Epidermal melanocyte (primary cell): Measurements from ENCODE around the gene USP17L27.
"Not testable (repeated sequence)": the region's sequence is repeated elsewhere in the genome, so short reads cannot be mapped to it uniquely, and the experiment has no call there.

Experiments
- DNase-seq: peaks from one replicate; pipeline ENCODE4 v3.0.0; 2011; ENCODE audit warnings: low spot score; ENCODE audit not compliant: insufficient read length

The USP17L27 gene, protein sequence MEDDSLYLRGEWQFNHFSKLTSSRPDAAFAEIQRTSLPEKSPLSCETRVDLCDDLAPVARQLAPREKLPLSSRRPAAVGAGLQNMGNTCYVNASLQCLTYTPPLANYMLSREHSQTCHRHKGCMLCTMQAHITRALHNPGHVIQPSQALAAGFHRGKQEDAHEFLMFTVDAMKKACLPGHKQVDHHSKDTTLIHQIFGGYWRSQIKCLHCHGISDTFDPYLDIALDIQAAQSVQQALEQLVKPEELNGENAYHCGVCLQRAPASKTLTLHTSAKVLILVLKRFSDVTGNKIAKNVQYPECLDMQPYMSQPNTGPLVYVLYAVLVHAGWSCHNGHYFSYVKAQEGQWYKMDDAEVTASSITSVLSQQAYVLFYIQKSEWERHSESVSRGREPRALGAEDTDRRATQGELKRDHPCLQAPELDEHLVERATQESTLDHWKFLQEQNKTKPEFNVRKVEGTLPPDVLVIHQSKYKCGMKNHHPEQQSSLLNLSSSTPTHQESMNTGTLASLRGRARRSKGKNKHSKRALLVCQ

DNA sequence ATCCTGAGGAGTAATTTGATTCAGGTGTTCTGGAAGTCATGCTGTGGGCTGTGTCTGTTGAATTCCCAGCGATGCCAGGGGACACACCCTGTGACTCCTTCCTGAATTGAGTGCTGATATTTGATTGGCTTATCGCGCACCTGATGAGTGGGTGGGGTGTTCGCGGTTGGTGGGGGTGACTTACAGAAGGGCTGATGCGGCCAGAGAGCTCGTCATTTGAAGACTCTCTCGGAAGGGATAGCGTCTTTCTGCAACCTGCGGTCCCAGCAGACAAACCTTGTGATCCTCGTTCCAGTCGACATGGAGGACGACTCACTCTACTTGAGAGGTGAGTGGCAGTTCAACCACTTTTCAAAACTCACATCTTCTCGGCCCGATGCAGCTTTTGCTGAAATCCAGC, at the start of gene USP17L27:
Gene USP17L27, plus strand, starts transcription at position 301 of the 400 bp plus-strand sequence. Its CDS starts 0 bp downstream, at position 301.
- DNase-seq: not testable (repeated sequence)

DNA sequence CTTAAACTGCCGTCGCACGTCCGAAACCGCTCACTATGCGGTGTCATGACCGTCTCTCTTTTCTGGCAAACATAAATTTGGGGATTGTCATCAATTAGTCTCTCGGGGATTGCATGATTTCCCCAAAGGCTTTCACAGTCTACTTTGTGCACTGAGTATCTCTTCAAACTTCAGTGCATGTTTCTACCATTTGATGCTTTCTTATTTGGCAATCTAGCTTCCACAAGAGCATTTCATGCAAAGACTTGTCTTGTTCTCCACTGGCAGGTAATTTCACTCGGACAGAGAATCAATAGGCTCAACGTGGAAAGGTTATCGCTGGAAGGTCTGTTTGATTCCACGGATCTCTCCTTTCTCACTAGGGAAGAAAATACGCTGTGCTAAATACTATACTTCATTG, 19.8 kb upstream of the USP17L27 start:
- DNase-seq: not testable (repeated sequence)

DNA sequence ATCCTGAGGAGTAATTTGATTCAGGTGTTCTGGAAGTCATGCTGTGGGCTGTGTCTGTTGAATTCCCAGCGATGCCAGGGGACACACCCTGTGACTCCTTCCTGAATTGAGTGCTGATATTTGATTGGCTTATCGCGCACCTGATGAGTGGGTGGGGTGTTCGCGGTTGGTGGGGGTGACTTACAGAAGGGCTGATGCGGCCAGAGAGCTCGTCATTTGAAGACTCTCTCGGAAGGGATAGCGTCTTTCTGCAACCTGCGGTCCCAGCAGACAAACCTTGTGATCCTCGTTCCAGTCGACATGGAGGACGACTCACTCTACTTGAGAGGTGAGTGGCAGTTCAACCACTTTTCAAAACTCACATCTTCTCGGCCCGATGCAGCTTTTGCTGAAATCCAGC, 19.1 kb upstream of the USP17L27 start, which contains the start of gene USP17L24:
Gene USP17L24, plus strand, starts transcription at position 301 of the 400 bp plus-strand sequence. Its CDS starts 0 bp downstream, at position 301.
- not testable (repeated sequence) for DNase-seq

DNA sequence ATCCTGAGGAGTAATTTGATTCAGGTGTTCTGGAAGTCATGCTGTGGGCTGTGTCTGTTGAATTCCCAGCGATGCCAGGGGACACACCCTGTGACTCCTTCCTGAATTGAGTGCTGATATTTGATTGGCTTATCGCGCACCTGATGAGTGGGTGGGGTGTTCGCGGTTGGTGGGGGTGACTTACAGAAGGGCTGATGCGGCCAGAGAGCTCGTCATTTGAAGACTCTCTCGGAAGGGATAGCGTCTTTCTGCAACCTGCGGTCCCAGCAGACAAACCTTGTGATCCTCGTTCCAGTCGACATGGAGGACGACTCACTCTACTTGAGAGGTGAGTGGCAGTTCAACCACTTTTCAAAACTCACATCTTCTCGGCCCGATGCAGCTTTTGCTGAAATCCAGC, 14.3 kb upstream of the USP17L27 start, which contains the start of gene USP17L25:
Gene USP17L25, plus strand, starts transcription at position 301 of the 400 bp plus-strand sequence. Its CDS starts 0 bp downstream, at position 301.
- DNase-seq: not testable (repeated sequence)

DNA sequence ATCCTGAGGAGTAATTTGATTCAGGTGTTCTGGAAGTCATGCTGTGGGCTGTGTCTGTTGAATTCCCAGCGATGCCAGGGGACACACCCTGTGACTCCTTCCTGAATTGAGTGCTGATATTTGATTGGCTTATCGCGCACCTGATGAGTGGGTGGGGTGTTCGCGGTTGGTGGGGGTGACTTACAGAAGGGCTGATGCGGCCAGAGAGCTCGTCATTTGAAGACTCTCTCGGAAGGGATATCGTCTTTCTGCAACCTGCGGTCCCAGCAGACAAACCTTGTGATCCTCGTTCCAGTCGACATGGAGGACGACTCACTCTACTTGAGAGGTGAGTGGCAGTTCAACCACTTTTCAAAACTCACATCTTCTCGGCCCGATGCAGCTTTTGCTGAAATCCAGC, 9.6 kb upstream of the USP17L27 start, which contains the start of gene USP17L26:
Gene USP17L26, plus strand, starts transcription at position 301 of the 400 bp plus-strand sequence. Its CDS starts 0 bp downstream, at position 301.
- not testable (repeated sequence) for DNase-seq

DNA sequence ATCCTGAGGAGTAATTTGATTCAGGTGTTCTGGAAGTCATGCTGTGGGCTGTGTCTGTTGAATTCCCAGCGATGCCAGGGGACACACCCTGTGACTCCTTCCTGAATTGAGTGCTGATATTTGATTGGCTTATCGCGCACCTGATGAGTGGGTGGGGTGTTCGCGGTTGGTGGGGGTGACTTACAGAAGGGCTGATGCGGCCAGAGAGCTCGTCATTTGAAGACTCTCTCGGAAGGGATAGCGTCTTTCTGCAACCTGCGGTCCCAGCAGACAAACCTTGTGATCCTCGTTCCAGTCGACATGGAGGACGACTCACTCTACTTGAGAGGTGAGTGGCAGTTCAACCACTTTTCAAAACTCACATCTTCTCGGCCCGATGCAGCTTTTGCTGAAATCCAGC, 4.8 kb upstream of the USP17L27 start, which contains the start of gene USP17L5:
Gene USP17L5, plus strand, starts transcription at position 301 of the 400 bp plus-strand sequence. Its CDS starts 0 bp downstream, at position 301.
- not testable (repeated sequence) for DNase-seq

DNA sequence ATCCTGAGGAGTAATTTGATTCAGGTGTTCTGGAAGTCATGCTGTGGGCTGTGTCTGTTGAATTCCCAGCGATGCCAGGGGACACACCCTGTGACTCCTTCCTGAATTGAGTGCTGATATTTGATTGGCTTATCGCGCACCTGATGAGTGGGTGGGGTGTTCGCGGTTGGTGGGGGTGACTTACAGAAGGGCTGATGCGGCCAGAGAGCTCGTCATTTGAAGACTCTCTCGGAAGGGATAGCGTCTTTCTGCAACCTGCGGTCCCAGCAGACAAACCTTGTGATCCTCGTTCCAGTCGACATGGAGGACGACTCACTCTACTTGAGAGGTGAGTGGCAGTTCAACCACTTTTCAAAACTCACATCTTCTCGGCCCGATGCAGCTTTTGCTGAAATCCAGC, 4.6 kb downstream of the USP17L27 start, which contains the start of gene USP17L28:
Gene USP17L28, plus strand, starts transcription at position 301 of the 400 bp plus-strand sequence. Its CDS starts 0 bp downstream, at position 301.
- not testable (repeated sequence) for DNase-seq

DNA sequence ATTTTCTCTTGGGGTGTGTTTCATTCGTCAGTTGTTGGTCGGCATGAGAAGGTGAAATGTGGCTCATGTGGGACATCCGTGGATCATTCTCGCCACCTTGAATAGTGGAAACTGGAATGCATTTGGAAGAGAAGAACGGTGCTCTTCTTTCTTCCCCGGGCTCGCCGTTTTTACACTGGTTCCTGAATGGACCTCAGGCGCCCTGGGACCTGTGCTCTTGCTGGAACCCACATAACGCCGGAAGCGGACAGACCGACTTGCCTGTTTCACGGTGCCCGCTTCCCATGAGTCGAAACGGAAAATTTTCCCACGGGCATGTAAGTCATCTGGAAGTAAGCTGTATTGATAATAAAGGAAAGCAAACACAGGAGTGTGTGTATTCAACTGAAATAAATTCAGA, 6.9 kb downstream of the USP17L27 start:
- not testable (repeated sequence) for DNase-seq

DNA sequence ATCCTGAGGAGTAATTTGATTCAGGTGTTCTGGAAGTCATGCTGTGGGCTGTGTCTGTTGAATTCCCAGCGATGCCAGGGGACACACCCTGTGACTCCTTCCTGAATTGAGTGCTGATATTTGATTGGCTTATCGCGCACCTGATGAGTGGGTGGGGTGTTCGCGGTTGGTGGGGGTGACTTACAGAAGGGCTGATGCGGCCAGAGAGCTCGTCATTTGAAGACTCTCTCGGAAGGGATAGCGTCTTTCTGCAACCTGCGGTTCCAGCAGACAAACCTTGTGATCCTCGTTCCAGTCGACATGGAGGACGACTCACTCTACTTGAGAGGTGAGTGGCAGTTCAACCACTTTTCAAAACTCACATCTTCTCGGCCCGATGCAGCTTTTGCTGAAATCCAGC, 9.4 kb downstream of the USP17L27 start, which contains the start of gene USP17L29:
Gene USP17L29, plus strand, starts transcription at position 301 of the 400 bp plus-strand sequence. Its CDS starts 0 bp downstream, at position 301.
- not testable (repeated sequence) for DNase-seq

DNA sequence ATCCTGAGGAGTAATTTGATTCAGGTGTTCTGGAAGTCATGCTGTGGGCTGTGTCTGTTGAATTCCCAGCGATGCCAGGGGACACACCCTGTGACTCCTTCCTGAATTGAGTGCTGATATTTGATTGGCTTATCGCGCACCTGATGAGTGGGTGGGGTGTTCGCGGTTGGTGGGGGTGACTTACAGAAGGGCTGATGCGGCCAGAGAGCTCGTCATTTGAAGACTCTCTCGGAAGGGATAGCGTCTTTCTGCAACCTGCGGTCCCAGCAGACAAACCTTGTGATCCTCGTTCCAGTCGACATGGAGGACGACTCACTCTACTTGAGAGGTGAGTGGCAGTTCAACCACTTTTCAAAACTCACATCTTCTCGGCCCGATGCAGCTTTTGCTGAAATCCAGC, 18.9 kb downstream of the USP17L27 start, which contains the start of gene USP17L30:
Gene USP17L30, plus strand, starts transcription at position 301 of the 400 bp plus-strand sequence. Its CDS starts 0 bp downstream, at position 301.
- not testable (repeated sequence) for DNase-seq

DNA sequence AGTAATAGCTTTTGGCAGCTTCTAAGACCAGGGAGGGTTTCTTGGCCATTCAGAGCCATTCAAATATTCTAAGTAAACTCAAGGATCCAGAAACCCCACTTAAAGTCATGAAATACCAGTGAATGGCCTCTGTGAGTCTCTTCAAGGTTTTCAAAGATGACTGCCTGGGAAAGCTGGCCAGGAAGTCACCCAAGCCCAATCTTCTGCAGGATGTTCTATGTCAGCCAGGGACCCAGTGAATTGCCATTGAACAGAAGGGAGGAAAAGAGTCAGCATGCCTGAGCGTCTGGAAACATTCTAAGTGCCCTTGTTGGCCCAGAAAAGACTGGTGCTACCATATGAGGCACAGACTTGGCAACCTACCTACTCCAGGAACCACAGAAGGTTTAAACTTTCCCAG, 35.9 kb downstream of the USP17L27 start:
- not testable (repeated sequence) for DNase-seq

DNA sequence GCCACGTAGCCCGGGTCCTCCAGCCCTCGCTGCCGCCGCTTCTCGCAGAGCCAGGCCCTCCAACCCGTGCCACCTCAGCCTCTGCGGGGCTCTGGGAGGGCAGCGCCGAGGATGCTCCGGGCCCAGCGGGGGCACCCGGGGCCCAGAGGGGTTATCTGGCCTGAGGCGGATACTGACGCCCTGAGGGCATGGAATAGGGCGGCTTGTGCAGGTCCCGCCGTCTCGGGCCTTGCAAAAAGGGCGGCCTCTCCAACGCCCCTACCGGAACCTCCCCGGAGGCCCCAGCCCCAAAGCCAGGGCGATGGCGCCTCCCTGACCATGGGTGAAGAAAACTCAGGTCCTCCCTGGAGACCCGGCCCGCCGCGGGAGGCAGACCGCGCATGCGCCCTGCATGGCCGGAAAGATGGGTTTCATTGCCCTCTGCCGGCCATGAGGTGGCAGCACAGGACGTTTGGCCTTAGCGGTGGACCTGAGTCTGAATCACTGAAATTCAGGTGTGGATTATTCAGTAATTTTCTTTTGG, 37.1 kb downstream of the USP17L27 start:
- not testable (repeated sequence) for DNase-seq

DNA sequence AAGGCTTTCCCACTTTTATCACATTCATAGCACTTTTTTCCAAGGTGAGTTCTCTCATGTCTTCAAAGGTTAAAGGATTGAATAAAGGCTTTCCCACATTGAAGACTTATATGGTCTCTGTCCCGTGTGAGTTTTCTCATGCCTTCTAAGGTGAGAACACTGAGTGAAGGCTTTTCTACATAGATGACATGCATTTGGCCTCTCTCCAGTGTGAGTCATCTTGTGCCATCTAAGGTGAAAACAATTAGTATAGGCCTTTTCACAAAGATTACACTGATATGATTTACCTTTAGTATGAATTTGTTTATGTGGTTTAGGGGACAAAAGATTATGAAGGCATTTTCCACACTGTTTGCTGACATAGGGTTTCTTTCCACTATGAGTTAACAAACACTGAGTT, 40.2 kb downstream of the USP17L27 start:
- DNase-seq: no peak

DNA sequence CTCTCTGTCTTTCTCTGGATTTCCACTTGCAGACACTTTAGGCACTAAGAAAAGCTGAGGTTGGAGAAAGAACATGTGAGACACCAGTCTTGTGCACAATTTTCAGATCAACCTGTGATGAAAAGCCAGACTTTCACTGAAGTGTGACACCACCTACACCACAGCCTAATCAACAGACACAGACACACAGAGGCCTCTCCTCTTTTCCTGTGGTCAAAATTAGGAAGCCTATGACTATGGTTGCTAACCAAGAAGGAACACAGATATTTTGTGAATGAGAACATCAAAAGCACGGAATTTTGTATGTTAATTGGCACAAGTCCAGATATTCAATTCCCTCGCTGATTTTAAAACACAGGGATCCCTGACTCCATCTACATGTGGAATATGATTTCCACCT, 45.1 kb downstream of the USP17L27 start:
- not testable (repeated sequence) for DNase-seq
